K562 (cell line): Measurements from ENCODE around the gene RIPOR1. TPM values are rescaled to one million over a fixed set of nuclear protein-coding genes. Genes with fewer than 3 reads are reported as not detected.

Experiments
- ATAC-seq: fragments of 200-7000 bp; cut with Tn5 transposase; 3 replicates; pipeline ENCODE4 v1.9.1; 2020; ENCODE audit warnings: moderate library complexity
- BruUV-seq: library from RNA; stranded (reverse); fragments of 400-500 nt; replicated peaks from 2 replicates; lab custom pipeline; 2021; lab: Mats Ljungman, UMichigan
- CTCF ChIA-PET: fragments of 300-600 bp; formaldehyde crosslinking; extraction: SDS; loops from one replicate; lab custom pipeline; 2021; ENCODE audit warnings: low intra/inter-chr PET ratio; lab: Yijun Ruan, JAX
- POLR2A ChIA-PET: fragments of 300-600, 350-650 bp; sonication (Branson Sonifier 250); formaldehyde crosslinking; extraction: SDS; loops from one replicate; lab custom pipeline; 2021; ENCODE audit warnings: antibody characterized with exemption, inconsistent platforms; lab: Yijun Ruan, JAX
- DNase-seq, 4 experiments: peaks; one replicate each; pipeline versions ENCODE4 v3.0.0 to v3.0.0-alpha.2; 2011 to 2018; ENCODE audit warnings: low spot score in 3 of 4, mixed read lengths in 3 of 4; ENCODE audit errors: extremely low read depth in 1 of 4
- FAIRE-seq: peaks from 2 replicates; lab custom pipeline; 2011; peaks lifted over from hg19 to GRCh38; lab: Jason Lieb, UNC
- H2AFZ ChIP-seq: 2 replicates; pipeline ENCODE4 v1.6.0; 2011; ENCODE audit warnings: low read depth, low read length, control low read depth, inconsistent platforms
- H3K27ac ChIP-seq: fragments of 200-600 bp; 3 replicates; pipeline ENCODE4 v1.8.0; 2011; ENCODE audit warnings: low read depth, mild to moderate bottlenecking, control low read depth, inconsistent platforms, low read length, moderate library complexity, mixed read lengths; ENCODE audit errors: extremely low read depth
- H3K27me3 ChIP-seq, 2 experiments: fragments of 300-600 bp in 1 of 2; 2 replicates in 1 of 2; 3 replicates in 1 of 2; pipeline versions ENCODE4 v1.6.0 to v1.8.0; 2011; ENCODE audit warnings: inconsistent platforms in 2 of 2, low read length in 2 of 2, mild to moderate bottlenecking in 1 of 2, mixed read lengths in 1 of 2, moderate library complexity in 1 of 2; ENCODE audit not compliant: control insufficient read depth in 2 of 2, insufficient read depth in 2 of 2
- H3K36me3 ChIP-seq: fragments of 300-600 bp; 3 replicates; pipeline ENCODE4 v1.8.0; 2011; ENCODE audit warnings: mild to moderate bottlenecking, low read length, inconsistent platforms; ENCODE audit not compliant: control insufficient read depth, insufficient read depth
- H3K4me1 ChIP-seq, 2 experiments: fragments of 200-600 bp in 1 of 2; replicated peaks in 1 of 2; 2 replicates in 1 of 2; 3 replicates in 1 of 2; pipeline versions ENCODE4 v1.5.1 to v1.8.0; 2011; ENCODE audit warnings: inconsistent platforms in 2 of 2, low read length in 2 of 2, mild to moderate bottlenecking in 1 of 2, mixed read lengths in 1 of 2, moderate library complexity in 1 of 2; ENCODE audit not compliant: control insufficient read depth in 2 of 2, insufficient read depth in 2 of 2
- H3K4me2 ChIP-seq: 2 replicates; pipeline ENCODE4 v1.6.1; 2011; ENCODE audit warnings: low read length, control low read depth, inconsistent platforms, mixed read lengths; ENCODE audit not compliant: insufficient read depth
- H3K4me3 ChIP-seq: fragments of 200-600 bp; sonication (generic), shearing (Covaris generic); 2 replicates; pipeline ENCODE4 v1.5.1; 2016; ENCODE audit warnings: control low read depth, inconsistent platforms
- H3K79me2 ChIP-seq: fragments of 200-600 bp; 3 replicates; pipeline ENCODE4 v1.8.0; 2011; ENCODE audit warnings: low read length, inconsistent platforms; ENCODE audit not compliant: control insufficient read depth, insufficient read depth
- H3K9ac ChIP-seq, 2 experiments: 2 replicates each; pipeline versions ENCODE4 v1.6.0 to v1.6.1; 2011; ENCODE audit warnings: low read depth in 2 of 2, low read length in 2 of 2, control low read depth in 1 of 2, inconsistent platforms in 1 of 2, mild to moderate bottlenecking in 1 of 2, mixed read lengths in 1 of 2; ENCODE audit not compliant: insufficient read depth in 1 of 2
- H3K9me1 ChIP-seq: one replicate; pipeline ENCODE4 v1.6.0; 2011; ENCODE audit warnings: inconsistent platforms, mild to moderate bottlenecking, low read length, moderate library complexity; ENCODE audit not compliant: control insufficient read depth, insufficient read depth
- H3K9me3 ChIP-seq: replicated peaks from 2 replicates; pipeline ENCODE4 v1.5.1; 2011; ENCODE audit warnings: low read depth, low read length, inconsistent platforms; ENCODE audit not compliant: control insufficient read depth, insufficient read depth
- H4K20me1 ChIP-seq: replicated peaks from 2 replicates; pipeline ENCODE4 v1.6.1; 2011; ENCODE audit warnings: low read length, inconsistent platforms, mixed read lengths; ENCODE audit not compliant: control insufficient read depth, insufficient read depth
- EP400 ChIP-seq: fragments of 450-650 bp; IDR thresholded peaks from 2 replicates; pipeline ENCODE4 v1.6.1; 2017; ENCODE audit warnings: antibody characterized with exemption, mild to moderate bottlenecking, moderate library complexity
- KAT7 ChIP-seq: sonication (generic); formaldehyde crosslinking; IDR thresholded peaks from 2 replicates; pipeline ENCODE4 v1.8.0; 2022; ENCODE audit warnings: missing genetic modification reagents, mild to moderate bottlenecking, borderline replicate concordance
- MIER1 ChIP-seq: fragments of 450-650 bp; IDR thresholded peaks from 2 replicates; pipeline ENCODE4 v1.6.1; 2016; ENCODE audit warnings: antibody characterized with exemption, mild to moderate bottlenecking, low read depth
- MYNN ChIP-seq, 2 experiments: sonication (generic); formaldehyde crosslinking in 1 of 2; IDR thresholded peaks; 2 replicates each; pipeline versions ENCODE4 v1.5.0 to v1.6.1; 2016 to 2020; ENCODE audit warnings: antibody characterized with exemption in 1 of 2, missing genetic modification reagents in 1 of 2
- POLR2G ChIP-seq: fragments of 200-400 bp; formaldehyde crosslinking; IDR thresholded peaks from 2 replicates; pipeline ENCODE4 v1.6.1; 2017; ENCODE audit warnings: low read depth, mild to moderate bottlenecking, antibody characterized with exemption, low read length, moderate library complexity
- PRPF4 ChIP-seq: fragments of 200-400 bp; formaldehyde crosslinking; IDR thresholded peaks from one replicate; pipeline ENCODE4 v1.6.1; 2017; ENCODE audit warnings: low read length, low read depth, mild to moderate bottlenecking; ENCODE audit not compliant: insufficient read depth, poor library complexity, severe bottlenecking
- TFAM ChIP-seq: fragments of 250-450 bp; sonication (Bioruptor Pico); conservative IDR thresholded peaks from 2 replicates; pipeline ENCODE4 v1.5.0; 2021; ENCODE audit warnings: mild to moderate bottlenecking, moderate library complexity
- ZNF324 ChIP-seq: fragments of 250-450 bp; sonication (Bioruptor Pico); IDR thresholded peaks from 2 replicates; pipeline ENCODE4 v1.4.0; 2020; ENCODE audit warnings: mild to moderate bottlenecking
- ZSCAN29 ChIP-seq: fragments of 450-650 bp; IDR thresholded peaks from 2 replicates; pipeline ENCODE4 v1.6.1; 2017
- WGBS: fragments of 100-300 bp; shearing (Covaris generic); methylation state at CpG from one replicate; pipeline ENCODE4 v1.1.6; 2016; ENCODE audit warnings: low coverage, mixed read lengths; ENCODE audit not compliant: insufficient coverage; ENCODE audit errors: missing lambda C conversion rate; 5-methylcytosine and 5-hydroxymethylcytosine counted together
- in situ Hi-C: fragments of 300-500 bp; cut with MboI; formaldehyde crosslinking; loops from 4 replicates; pipeline ENCODE4 v1.15.0; 2018; ENCODE audit warnings: inconsistent platforms, mixed read lengths
- intact Hi-C: fragments of 100-400 bp; cut with micrococcal nuclease; formaldehyde crosslinking; loops from 2 replicates; pipeline ENCODE4 v1.14.2; 2022
- polyA plus RNA-seq, 8 experiments: library from polyadenylated mRNA; depleted of rRNA in 4 of 8; stranded (reverse) in 5 of 8; unstranded in 3 of 8; fragments of >200 nt; fragmentation: Nextera tagmentation in 2 of 8; fragmentation: Illumina TruSeq in 1 of 8; extraction: Ambion mirVana in 2 of 8; extraction: Trizol in 1 of 8; gene quantifications; 2 replicates each; pipeline versions ENCODE4 v1.2.1 to v1.2.3, GENCODE V29; 2011 to 2014; ENCODE audit warnings: inconsistent platforms in 1 of 8, missing spikeins in 1 of 8
- total RNA-seq, 7 experiments: library from RNA; depleted of rRNA in 6 of 7; stranded (reverse); fragments of >200 nt in 6 of 7; fragmentation: Illumina TruSeq in 2 of 7; extraction: Trizol in 2 of 7; gene quantifications; 2 replicates each; pipeline versions ENCODE4 v1.2.1 to v1.2.3, GENCODE V29; 2011 to 2021; ENCODE audit warnings: low replicate concordance in 1 of 7

Gene RIPOR1
- total and polyA plus RNA-seq, 9 of the 15 experiments (the other 6 are each of a cell fraction or from before 2014, with no cell fraction given) = 0.36 to 31.1 (median 3.0) TPM

- no peak overlapping the region for H3K27ac ChIP-seq
- in situ Hi-C loops = loop anchor here (5.0 kb wide), 1 partner anchor 107 kb away; no protein-coding TSS in a partner anchor
- H3K36me3 ChIP-seq = peaks cover 5% of the 10 kb centered on the region; the same call in 1 of the 3 replicates
- no peaks in the 10 kb centered on the region for H3K9me3 ChIP-seq
- intact Hi-C loops = no loop called here
- TF ChIP-seq ZNF324 (CRISPR knock-in tag) (no peak), MYNN (IDR thresholded peaks at IDR 0.05) (no peak), MYNN (CRISPR knock-in tag; IDR thresholded peaks at IDR 0.05) (no peak)
- ChIA-PET POLR2A (no interaction called here), CTCF (no interaction called here)
- WGBS = 100% methylated on average over 1 of the region's 2 CpGs
- peak overlapping the region in 1 of 2 experiments; percentile 66; a peak in 2 of 4 replicates for H3K9ac ChIP-seq
- peaks cover 7% of the 10 kb centered on the region for H4K20me1 ChIP-seq
- no peaks in the 10 kb centered on the region for H3K27me3 ChIP-seq
- no peak overlapping the region for H3K4me2 ChIP-seq
- H3K9me1 ChIP-seq = no peaks in the 10 kb centered on the region
- no peak overlapping the region for H3K4me3 ChIP-seq
- H3K79me2 ChIP-seq = peaks cover 6% of the 10 kb centered on the region; the same call in 2 of the 3 replicates
- ATAC-seq = no peak
- H2AFZ ChIP-seq = no peak overlapping the region
- no TSS peak for BruUV-seq
- H3K4me1 ChIP-seq = peaks cover 5 to 45% of the 10 kb centered on the region in 2 experiments; a peak in 3 of 5 replicates
- FAIRE-seq = no peak
- DNase-seq = no peak
Observed at GRCh38 chr16:67535201-67535600, 6.6 kb downstream of the RIPOR1 start.

GRCh38 chr16:67537270-67537635 lies 8.6 kb downstream of the RIPOR1 start:
- Histone ChIP-seq H3K79me2 (peaks cover 3% of the 10 kb centered on the region; the same call in 2 of the 3 replicates), H3K4me2 (no peak overlapping the region), H4K20me1 (peaks cover 7% of the 10 kb centered on the region), H3K9me3 (no peaks in the 10 kb centered on the region), H3K4me1 (peaks cover 0 to 43% of the 10 kb centered on the region in 2 experiments; a peak in 2 of 5 replicates), H3K9me1 (no peaks in the 10 kb centered on the region), H2AFZ (no peak overlapping the region), H3K4me3 (no peak overlapping the region), H3K27ac (no peak overlapping the region), H3K27me3 (no peaks in the 10 kb centered on the region), H3K36me3 (peaks cover 18% of the 10 kb centered on the region; the same call in 1 of the 3 replicates), H3K9ac (no peak overlapping the region; a peak in 1 of 4 replicates)
- TF ChIP-seq TFAM (no peak), MIER1 (no peak), PRPF4 (no peak), ZSCAN29 (no peak), KAT7 (no peak), POLR2G (peak; percentile 37), EP400 (no peak)
- intact Hi-C loops (no loop called here), in situ Hi-C loops (loop anchor here (5.0 kb wide), 1 partner anchor 105 kb away; no protein-coding TSS in a partner anchor)
- no TSS peak for BruUV-seq
- ATAC-seq (no peak), FAIRE-seq (no peak), DNase-seq (no peak)
- ChIA-PET CTCF (no interaction called here), POLR2A (interaction anchor here (0.6 kb wide), 1 partner anchor 8 kb away, joined by 3 read pairs; no protein-coding TSS in a partner anchor)
- 95% methylated on average over 22 of the region's 32 CpGs for WGBS
